SJSA1 (cell line): Measurements from ENCODE around the gene TMEM213. TPM values are rescaled to one million over a fixed set of nuclear protein-coding genes. Genes with fewer than 3 reads are reported as not detected.
A peak's percentile ranks its signal among the peaks of the same experiment; 100 is the strongest.

Source experiments
- DNase-seq, 2 experiments: peaks; one replicate each; pipeline ENCODE4 v3.0.0-alpha.2; 2015 to 2020; ENCODE audit warnings: low spot score in 2 of 2, low read depth in 1 of 2
- H3K27ac ChIP-seq: fragments of 250-450 bp; sonication (Bioruptor Pico); 2 replicates; pipeline ENCODE4 v1.5.1; 2020; ENCODE audit warnings: mild to moderate bottlenecking, moderate library complexity
- H3K27me3 ChIP-seq: fragments of 250-450 bp; sonication (Bioruptor Pico); replicated peaks from 2 replicates; pipeline ENCODE4 v1.5.1; 2020; ENCODE audit warnings: mild to moderate bottlenecking, moderate library complexity
- H3K36me3 ChIP-seq: fragments of 250-450 bp; sonication (Bioruptor Pico); 2 replicates; pipeline ENCODE4 v1.5.1; 2020; ENCODE audit warnings: mild to moderate bottlenecking
- H3K4me1 ChIP-seq: fragments of 250-450 bp; sonication (Bioruptor Pico); replicated peaks from 2 replicates; pipeline ENCODE4 v1.6.1; 2021; ENCODE audit warnings: mild to moderate bottlenecking
- H3K4me3 ChIP-seq: fragments of 250-450 bp; sonication (Bioruptor Pico); 2 replicates; pipeline ENCODE4 v1.5.1; 2020; ENCODE audit warnings: mild to moderate bottlenecking
- H3K9me3 ChIP-seq: fragments of 250-450 bp; sonication (Bioruptor Pico); replicated peaks from 2 replicates; pipeline ENCODE4 v1.5.1; 2020; ENCODE audit warnings: mild to moderate bottlenecking
- total RNA-seq: library from RNA; depleted of rRNA; stranded (reverse); fragments of >200 nt; shearing (Covaris generic); gene quantifications from 2 replicates; pipeline ENCODE4 v1.2.3, GENCODE V29; 2014

Gene TMEM213
- total RNA-seq, 1 experiment from 2014 or later, result not detected

GRCh38 chr7:138837627-138838026 lies 39.8 kb downstream of the TMEM213 start:
- H3K9me3 ChIP-seq, result no peaks in the 10 kb centered on the region
- H3K27me3 ChIP-seq, result no peaks in the 10 kb centered on the region
- DNase-seq, result no peak
- H3K36me3 ChIP-seq, result no peaks in the 10 kb centered on the region; the same call in 1 of the 2 replicates
- peaks cover 6% of the 10 kb centered on the region; the same call in 1 of the 2 replicates for H3K4me1 ChIP-seq
- H3K27ac ChIP-seq, result no peak overlapping the region
- no peak overlapping the region for H3K4me3 ChIP-seq

GRCh38 chr7:138838166-138838565 lies 40.4 kb downstream of the TMEM213 start:
- no peak overlapping the region for H3K4me3 ChIP-seq
- no peaks in the 10 kb centered on the region for H3K27me3 ChIP-seq
- DNase-seq, result no peak
- H3K36me3 ChIP-seq, result no peaks in the 10 kb centered on the region; the same call in 1 of the 2 replicates
- H3K9me3 ChIP-seq, result no peaks in the 10 kb centered on the region
- H3K27ac ChIP-seq, result no peak overlapping the region
- peaks cover 6% of the 10 kb centered on the region; the same call in 1 of the 2 replicates for H3K4me1 ChIP-seq

- Histone ChIP-seq H3K4me3 (no peak overlapping the region), H3K27me3 (no peaks in the 10 kb centered on the region), H3K9me3 (no peaks in the 10 kb centered on the region), H3K27ac (no peak overlapping the region), H3K36me3 (no peaks in the 10 kb centered on the region; the same call in 1 of the 2 replicates), H3K4me1 (peaks cover 6% of the 10 kb centered on the region; the same call in 1 of the 2 replicates)
- peak; percentile 14 to 58 for DNase-seq
Observed at GRCh38 chr7:138842111-138842510, 44.3 kb downstream of the TMEM213 start.

GRCh38 chr7:138843632-138844580 lies 46.1 kb downstream of the TMEM213 start:
- DNase-seq, result no peak
- Histone ChIP-seq H3K27ac (no peak overlapping the region), H3K27me3 (no peaks in the 10 kb centered on the region), H3K4me3 (no peak overlapping the region), H3K4me1 (peaks cover 6% of the 10 kb centered on the region; the same call in 1 of the 2 replicates), H3K9me3 (no peaks in the 10 kb centered on the region), H3K36me3 (no peaks in the 10 kb centered on the region)

GRCh38 chr7:138845711-138846110 lies 47.9 kb downstream of the TMEM213 start:
- no peak overlapping the region for H3K4me3 ChIP-seq
- H3K27me3 ChIP-seq, result no peaks in the 10 kb centered on the region
- H3K27ac ChIP-seq, result no peak overlapping the region
- peaks cover 6% of the 10 kb centered on the region; the same call in 1 of the 2 replicates for H3K4me1 ChIP-seq
- DNase-seq, result no peak
- H3K36me3 ChIP-seq, result no peaks in the 10 kb centered on the region
- H3K9me3 ChIP-seq, result no peaks in the 10 kb centered on the region

- H3K4me3 ChIP-seq, result no peak overlapping the region
Observed at GRCh38 chr7:138848056-138848980, 50.5 kb downstream of the TMEM213 start.

GRCh38 chr7:138849701-138850100 lies 51.9 kb downstream of the TMEM213 start:
- Histone ChIP-seq H3K9me3 (no peaks in the 10 kb centered on the region), H3K4me3 (no peak overlapping the region), H3K4me1 (no peaks in the 10 kb centered on the region), H3K27ac (no peak overlapping the region), H3K27me3 (no peaks in the 10 kb centered on the region), H3K36me3 (no peaks in the 10 kb centered on the region)
- DNase-seq, result no peak

More at GRCh38 chr7:138848056-138848980, 50.5 kb downstream of the TMEM213 start:
- Histone ChIP-seq H3K4me1 (no peaks in the 10 kb centered on the region), H3K27me3 (no peaks in the 10 kb centered on the region), H3K9me3 (no peaks in the 10 kb centered on the region), H3K36me3 (no peaks in the 10 kb centered on the region), H3K27ac (no peak overlapping the region)
- no peak for DNase-seq

GRCh38 chr7:138852469-138852868 lies 54.7 kb downstream of the TMEM213 start:
- H3K27me3 ChIP-seq, result no peaks in the 10 kb centered on the region

GRCh38 chr7:138853448-138853847 lies 55.7 kb downstream of the TMEM213 start:
- Histone ChIP-seq H3K4me3 (no peak overlapping the region), H3K27me3 (no peaks in the 10 kb centered on the region), H3K9me3 (0 out of 2 replicates have a peak, but pooled peaks cover 2% of the 10 kb centered on the region), H3K27ac (no peak overlapping the region), H3K4me1 (no peaks in the 10 kb centered on the region), H3K36me3 (no peaks in the 10 kb centered on the region)
- DNase-seq, result no peak

More at GRCh38 chr7:138852469-138852868, 54.7 kb downstream of the TMEM213 start:
- H3K4me1 ChIP-seq, result no peaks in the 10 kb centered on the region
- H3K9me3 ChIP-seq, result no peaks in the 10 kb centered on the region
- H3K36me3 ChIP-seq, result no peaks in the 10 kb centered on the region
- no peak overlapping the region for H3K4me3 ChIP-seq
- DNase-seq, result no peak
- H3K27ac ChIP-seq, result no peak overlapping the region

GRCh38 chr7:138854115-138854645 lies 56.4 kb downstream of the TMEM213 start:
- no peaks in the 10 kb centered on the region for H3K4me1 ChIP-seq
- 0 out of 2 replicates have a peak, but pooled peaks cover 2% of the 10 kb centered on the region for H3K9me3 ChIP-seq
- H3K4me3 ChIP-seq, result no peak overlapping the region
- H3K27ac ChIP-seq, result no peak overlapping the region
- no peak for DNase-seq
- H3K27me3 ChIP-seq, result no peaks in the 10 kb centered on the region
- H3K36me3 ChIP-seq, result no peaks in the 10 kb centered on the region

- 0 out of 2 replicates have a peak, but pooled peaks cover 2% of the 10 kb centered on the region for H3K9me3 ChIP-seq
- no peaks in the 10 kb centered on the region for H3K4me1 ChIP-seq
Observed at GRCh38 chr7:138857728-138858127, 59.9 kb downstream of the TMEM213 start.

GRCh38 chr7:138861051-138861450 lies 63.3 kb downstream of the TMEM213 start:
- Histone ChIP-seq H3K4me3 (no peak overlapping the region), H3K9me3 (0 out of 2 replicates have a peak, but pooled peaks cover 2% of the 10 kb centered on the region), H3K27ac (no peak overlapping the region), H3K27me3 (no peaks in the 10 kb centered on the region), H3K36me3 (no peaks in the 10 kb centered on the region), H3K4me1 (no peaks in the 10 kb centered on the region)
- no peak for DNase-seq

More at GRCh38 chr7:138857728-138858127, 59.9 kb downstream of the TMEM213 start:
- DNase-seq, result no peak
- Histone ChIP-seq H3K27me3 (no peaks in the 10 kb centered on the region), H3K27ac (no peak overlapping the region), H3K36me3 (no peaks in the 10 kb centered on the region), H3K4me3 (no peak overlapping the region)

GRCh38 chr7:138863931-138864330 lies 66.1 kb downstream of the TMEM213 start:
- H3K36me3 ChIP-seq, result no peaks in the 10 kb centered on the region
- H3K27ac ChIP-seq, result no peak overlapping the region
- H3K27me3 ChIP-seq, result no peaks in the 10 kb centered on the region

More at GRCh38 chr7:138863931-138864330, 66.1 kb downstream of the TMEM213 start:
- no peak overlapping the region for H3K4me3 ChIP-seq
- H3K9me3 ChIP-seq, result no peaks in the 10 kb centered on the region
- DNase-seq, result no peak
- H3K4me1 ChIP-seq, result no peaks in the 10 kb centered on the region
